Keratinocyte (primary cell): ENCODE data around the gene KIF18B.

Experiments used
- CTCF ChIP-seq, 3 experiments: IDR thresholded peaks in 1 of 3; conservative IDR thresholded peaks in 1 of 3; optimal IDR thresholded peaks in 1 of 3; 2 replicates in 2 of 3; 3 replicates in 1 of 3; pipeline versions ENCODE3 to v1.5.1; 2011; ENCODE audit warnings: low read length in 3 of 3, mild to moderate bottlenecking in 3 of 3, moderate library complexity in 2 of 3, control low read depth in 1 of 3, inconsistent platforms in 1 of 3; ENCODE audit not compliant: insufficient read depth in 2 of 3; ENCODE audit errors: extremely low read depth in 1 of 3
- EZH2 ChIP-seq: IDR thresholded peaks from one replicate; pipeline ENCODE4 v1.6.1; 2012; ENCODE audit warnings: inconsistent platforms, mild to moderate bottlenecking, low read length, moderate library complexity

GRCh38 chr17:44915321-44915726 is 32.2 kb downstream of the KIF18B start, which contains the start of gene GFAP:
- no peak for TF ChIP-seq CTCF (optimal IDR thresholded peaks at IDR 0.05 in 1 of 3, IDR thresholded peaks at IDR 0.05 in 1 of 3, conservative IDR thresholded peaks at IDR 0.05 in 1 of 3; ENCODE audit: extremely low read depth in 1 of 3, insufficient read depth in 2 of 3, low read length in 3 of 3)
- no peak for TF ChIP-seq EZH2
